Neuronal stem cell (in vitro differentiated cells): Measurements from ENCODE around the gene HOXA1.

Experiments used
- DNase-seq: peaks from one replicate; pipeline ENCODE4 v3.0.0-alpha.2; 2013; ENCODE audit warnings: low spot score
- H2AFZ ChIP-seq: one replicate; pipeline ENCODE4 v1.6.1; 2013; ENCODE audit warnings: mild to moderate bottlenecking, low read length, inconsistent platforms
- H2AK5ac ChIP-seq: 2 replicates; pipeline ENCODE4 v1.6.1; 2013; ENCODE audit warnings: low read depth, mild to moderate bottlenecking, inconsistent platforms, low read length, moderate library complexity, mixed read lengths
- H2BK120ac ChIP-seq: 2 replicates; pipeline ENCODE4 v1.6.1; 2013; ENCODE audit warnings: low read depth, mild to moderate bottlenecking, inconsistent platforms, low read length, moderate library complexity, mixed read lengths
- H2BK12ac ChIP-seq: one replicate; pipeline ENCODE4 v1.6.1; 2013; ENCODE audit warnings: low read length, inconsistent platforms
- H2BK15ac ChIP-seq: 2 replicates; pipeline ENCODE4 v1.6.1; 2013; ENCODE audit warnings: mild to moderate bottlenecking, low read length, inconsistent platforms, mixed read lengths
- H2BK5ac ChIP-seq: one replicate; pipeline ENCODE4 v1.6.1; 2013; ENCODE audit warnings: inconsistent platforms, mild to moderate bottlenecking, low read length, moderate library complexity
- H3K14ac ChIP-seq: one replicate; pipeline ENCODE4 v1.6.1; 2013; ENCODE audit warnings: low read length, inconsistent platforms
- H3K18ac ChIP-seq: 2 replicates; pipeline ENCODE4 v1.6.1; 2013; ENCODE audit warnings: low read length, inconsistent platforms
- H3K23ac ChIP-seq: 2 replicates; pipeline ENCODE4 v1.6.1; 2013; ENCODE audit warnings: low read depth, mild to moderate bottlenecking, mixed read lengths, low read length, inconsistent platforms; ENCODE audit not compliant: poor library complexity
- H3K27ac ChIP-seq: replicated peaks from 3 replicates; pipeline ENCODE4 v1.5.1; 2013; ENCODE audit warnings: low read length, inconsistent platforms
- H3K27me3 ChIP-seq, 3 experiments: 2 replicates each; pipeline ENCODE4 v1.6.1; 2013; ENCODE audit warnings: low read length in 3 of 3, mild to moderate bottlenecking in 2 of 3, inconsistent platforms in 1 of 3, low read depth in 1 of 3, mixed read lengths in 1 of 3, moderate library complexity in 1 of 3; ENCODE audit not compliant: control insufficient read depth in 3 of 3, insufficient read depth in 3 of 3
- H3K36me3 ChIP-seq, 2 donors: replicated peaks in 1 of 2; 2 replicates each; pipeline ENCODE4 v1.6.1; 2013; ENCODE audit warnings: low read length in 2 of 2; ENCODE audit not compliant: control insufficient read depth in 2 of 2, insufficient read depth in 2 of 2
- H3K4ac ChIP-seq: 2 replicates; pipeline ENCODE4 v1.6.1; 2013; ENCODE audit warnings: inconsistent platforms, mild to moderate bottlenecking, low read length, moderate library complexity
- H3K4me1 ChIP-seq, 2 donors: 1 replicate in 1 of 2; 2 replicates in 1 of 2; pipeline ENCODE4 v1.6.1; 2013; ENCODE audit warnings: low read length in 2 of 2, low read depth in 1 of 2; ENCODE audit not compliant: control insufficient read depth in 2 of 2, insufficient read depth in 1 of 2
- H3K4me2 ChIP-seq: one replicate; pipeline ENCODE4 v1.6.1; 2013; ENCODE audit warnings: mild to moderate bottlenecking, low read length, inconsistent platforms; ENCODE audit not compliant: insufficient read depth, poor library complexity, severe bottlenecking
- H3K4me3 ChIP-seq, 2 donors: 2 replicates each; pipeline ENCODE4 v1.5.1; 2013; ENCODE audit warnings: low read length in 2 of 2, mild to moderate bottlenecking in 2 of 2, inconsistent platforms in 1 of 2, moderate library complexity in 1 of 2
- H3K79me1 ChIP-seq: one replicate; pipeline ENCODE4 v1.6.1; 2013; ENCODE audit warnings: low read depth, mild to moderate bottlenecking, inconsistent platforms, low read length, moderate library complexity
- H3K9ac ChIP-seq: one replicate; pipeline ENCODE4 v1.6.1; 2013; ENCODE audit warnings: mild to moderate bottlenecking, low read depth, low read length, inconsistent platforms; ENCODE audit not compliant: poor library complexity
- H3K9me3 ChIP-seq, 2 donors: replicated peaks in 1 of 2; 2 replicates each; pipeline versions ENCODE3 to v1.6.1; 2013; ENCODE audit warnings: low read length in 2 of 2, mild to moderate bottlenecking in 2 of 2, inconsistent platforms in 1 of 2, low read depth in 1 of 2, mixed read lengths in 1 of 2, moderate library complexity in 1 of 2; ENCODE audit not compliant: control insufficient read depth in 2 of 2, insufficient read depth in 1 of 2
- H4K8ac ChIP-seq: one replicate; pipeline ENCODE4 v1.6.1; 2013; ENCODE audit warnings: low read depth, mild to moderate bottlenecking, inconsistent platforms, low read length, moderate library complexity
- H4K91ac ChIP-seq: one replicate; pipeline ENCODE4 v1.6.1; 2013; ENCODE audit warnings: low read length, low read depth, mild to moderate bottlenecking, inconsistent platforms; ENCODE audit not compliant: poor library complexity
- WGBS, 2 donors: extraction: QIAGEN DNeasy Blood & Tissue Kit; methylation state at CpG; one replicate each; pipeline ENCODE4 v1.1.7; 2013; ENCODE audit warnings: missing lambda C conversion rate in 2 of 2, mixed read lengths in 1 of 2; ENCODE audit not compliant: insufficient read length in 2 of 2, insufficient replicate concordance in 1 of 2; ENCODE audit errors: extremely low coverage in 2 of 2; 5-methylcytosine and 5-hydroxymethylcytosine counted together

Gene HOXA1

GRCh38 chr7:27134392-27134791, 38.6 kb upstream of the HOXA1 start:
- Histone ChIP-seq H3K23ac (no peak overlapping the region), H2BK5ac (no peak overlapping the region), H3K18ac (no peak overlapping the region), H2AFZ (no peak overlapping the region), H3K9ac (no peak overlapping the region), H3K4me3 (no peak overlapping the region), H3K27ac (no peak overlapping the region), H3K9me3 (peaks cover 0 to 6% of the 10 kb centered on the region in 2 donors), H2AK5ac (no peak overlapping the region), H2BK12ac (no peak overlapping the region), H3K79me1 (no peaks in the 10 kb centered on the region), H2BK120ac (no peak overlapping the region), H3K4ac (no peak overlapping the region), H3K27me3 (peaks cover 21 to 100% (median 93%) of the 10 kb centered on the region in 3 experiments), H3K4me1 (peaks cover 0 to 3% of the 10 kb centered on the region in 2 donors), H4K91ac (no peak overlapping the region), H3K14ac (no peak overlapping the region), H3K36me3 (no peaks in the 10 kb centered on the region), H3K4me2 (no peak overlapping the region), H4K8ac (no peak overlapping the region), H2BK15ac (no peak overlapping the region)
- WGBS, 2 donors = no CpG with 5 or more reads among the region's 2 CpGs
- DNase-seq = no peak

- Histone ChIP-seq H3K4me1 (peaks cover 0 to 3% of the 10 kb centered on the region in 2 donors), H3K4me3 (no peak overlapping the region), H3K4ac (no peak overlapping the region)
Observed at GRCh38 chr7:27133409-27134231, 37.8 kb upstream of the HOXA1 start.

GRCh38 chr7:27132978-27133377, 37.2 kb upstream of the HOXA1 start:
- no peak overlapping the region for H3K14ac ChIP-seq
- H3K27ac ChIP-seq = no peak overlapping the region
- no peak overlapping the region for H2BK15ac ChIP-seq
- no CpG with 5 or more reads among the region's 6 CpGs for WGBS, 2 donors
- no peak overlapping the region for H2AFZ ChIP-seq
- H2BK5ac ChIP-seq = no peak overlapping the region
- no peaks in the 10 kb centered on the region for H3K36me3 ChIP-seq
- no peak overlapping the region for H2BK120ac ChIP-seq
- no peak overlapping the region for H3K4me3 ChIP-seq
- H2AK5ac ChIP-seq = no peak overlapping the region
- H3K4ac ChIP-seq = no peak overlapping the region
- H3K23ac ChIP-seq = no peak overlapping the region
- H3K9me3 ChIP-seq = peaks cover 0 to 8% of the 10 kb centered on the region in 2 donors
- no peaks in the 10 kb centered on the region for H3K79me1 ChIP-seq
- no peak for DNase-seq
- peaks cover 0 to 3% of the 10 kb centered on the region in 2 donors for H3K4me1 ChIP-seq
- no peak overlapping the region for H3K9ac ChIP-seq
- no peak overlapping the region for H3K4me2 ChIP-seq
- peaks cover 21 to 100% (median 93%) of the 10 kb centered on the region in 3 experiments for H3K27me3 ChIP-seq
- H4K91ac ChIP-seq = no peak overlapping the region
- H3K18ac ChIP-seq = no peak overlapping the region
- no peak overlapping the region for H2BK12ac ChIP-seq
- H4K8ac ChIP-seq = no peak overlapping the region

More at GRCh38 chr7:27133409-27134231, 37.8 kb upstream of the HOXA1 start:
- no peak overlapping the region for H2BK15ac ChIP-seq
- H2AK5ac ChIP-seq = no peak overlapping the region
- no peak overlapping the region for H4K91ac ChIP-seq
- H3K27me3 ChIP-seq = peaks cover 19 to 100% (median 93%) of the 10 kb centered on the region in 3 experiments
- DNase-seq = no peak
- no CpG with 5 or more reads among the region's 18 CpGs for WGBS, 2 donors
- no peak overlapping the region for H3K23ac ChIP-seq
- no peak overlapping the region for H3K14ac ChIP-seq
- H3K79me1 ChIP-seq = no peaks in the 10 kb centered on the region
- no peak overlapping the region for H3K27ac ChIP-seq
- no peaks in the 10 kb centered on the region for H3K36me3 ChIP-seq
- H3K9ac ChIP-seq = no peak overlapping the region
- H2BK12ac ChIP-seq = no peak overlapping the region
- no peak overlapping the region for H2BK5ac ChIP-seq
- no peak overlapping the region for H4K8ac ChIP-seq
- no peak overlapping the region for H2AFZ ChIP-seq
- H3K4me2 ChIP-seq = no peak overlapping the region
- H2BK120ac ChIP-seq = no peak overlapping the region
- H3K18ac ChIP-seq = no peak overlapping the region
- H3K9me3 ChIP-seq = peaks cover 0 to 8% of the 10 kb centered on the region in 2 donors

GRCh38 chr7:27132214-27132613, 36.4 kb upstream of the HOXA1 start:
- Histone ChIP-seq H3K4me1 (peaks cover 0 to 3% of the 10 kb centered on the region in 2 donors), H2BK12ac (no peak overlapping the region), H3K14ac (no peak overlapping the region), H3K79me1 (no peaks in the 10 kb centered on the region), H4K91ac (no peak overlapping the region), H3K27me3 (peaks cover 23 to 100% (median 93%) of the 10 kb centered on the region in 3 experiments), H2BK120ac (no peak overlapping the region), H3K27ac (no peak overlapping the region), H3K23ac (no peak overlapping the region), H3K9ac (no peak overlapping the region), H4K8ac (no peak overlapping the region), H3K18ac (no peak overlapping the region), H2AK5ac (no peak overlapping the region), H2BK15ac (no peak overlapping the region), H3K4ac (no peak overlapping the region), H3K9me3 (peaks cover 0 to 8% of the 10 kb centered on the region in 2 donors), H2BK5ac (no peak overlapping the region), H2AFZ (no peak overlapping the region), H3K4me3 (no peak overlapping the region), H3K36me3 (no peaks in the 10 kb centered on the region), H3K4me2 (no peak overlapping the region)
- no peak for DNase-seq
- WGBS, 2 donors = no CpG with 5 or more reads among the region's 2 CpGs
